ENCODE data around the gene NTMT1. TPM values are rescaled to one million over a fixed set of nuclear protein-coding genes. Genes with fewer than 3 reads are reported as not detected.

The NTMT1 gene
- total RNA-seq, 2 donors from 2014 or later = 39.6 to 49.1 TPM

DNA sequence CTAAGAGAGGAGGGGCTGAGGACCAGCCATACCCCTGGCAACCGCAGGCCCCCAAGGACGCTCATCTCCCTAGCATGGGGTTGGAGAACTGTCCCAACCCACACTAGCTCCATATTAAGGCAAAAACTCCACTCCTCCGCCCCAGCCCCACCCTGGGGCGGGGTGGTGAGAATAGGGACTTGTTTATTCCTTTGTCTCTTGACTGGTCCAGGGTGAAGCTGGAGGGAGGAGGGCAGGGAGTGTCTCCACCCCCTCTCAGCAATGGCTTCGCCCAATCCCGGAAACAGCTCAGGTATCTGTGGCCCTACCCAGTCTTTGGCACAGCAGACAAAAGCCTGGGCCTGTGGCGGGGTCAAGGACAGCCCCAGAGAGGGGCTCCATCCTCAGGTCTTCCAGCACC is 56.4 kb downstream of the NTMT1 start:
- H3K9me3 Mint-ChIP-seq = no peaks in the 10 kb centered on the region
- H3K27ac Mint-ChIP-seq = no peak overlapping the region
- no peaks in the 10 kb centered on the region for H3K27me3 Mint-ChIP-seq (ENCODE audit: insufficient read depth)
- H3K9ac ChIP-seq (ENCODE audit: extremely low read depth, low read length, poor library complexity, severe bottlenecking) = no peak overlapping the region
- H3K27ac ChIP-seq (ENCODE audit: low read depth, low read length) = no peak overlapping the region
- no peaks in the 10 kb centered on the region for H3K9me3 ChIP-seq (ENCODE audit: control insufficient read depth, low read length)
- 86 to 92% methylated on average over 1 to 7 of the region's 7 CpGs for WGBS, 2 experiments (ENCODE audit: insufficient coverage in 1 of 2, insufficient read length in 1 of 2)
- peak; percentile 45 for DNase-seq
- H3K27me3 ChIP-seq (ENCODE audit: control insufficient read depth, insufficient read depth, low read length, poor library complexity, severe bottlenecking) = no peaks in the 10 kb centered on the region
- H3K4me1 ChIP-seq (ENCODE audit: control insufficient read depth, insufficient read depth, low read length) = no peaks in the 10 kb centered on the region
- TF ChIP-seq, protein P1, sequence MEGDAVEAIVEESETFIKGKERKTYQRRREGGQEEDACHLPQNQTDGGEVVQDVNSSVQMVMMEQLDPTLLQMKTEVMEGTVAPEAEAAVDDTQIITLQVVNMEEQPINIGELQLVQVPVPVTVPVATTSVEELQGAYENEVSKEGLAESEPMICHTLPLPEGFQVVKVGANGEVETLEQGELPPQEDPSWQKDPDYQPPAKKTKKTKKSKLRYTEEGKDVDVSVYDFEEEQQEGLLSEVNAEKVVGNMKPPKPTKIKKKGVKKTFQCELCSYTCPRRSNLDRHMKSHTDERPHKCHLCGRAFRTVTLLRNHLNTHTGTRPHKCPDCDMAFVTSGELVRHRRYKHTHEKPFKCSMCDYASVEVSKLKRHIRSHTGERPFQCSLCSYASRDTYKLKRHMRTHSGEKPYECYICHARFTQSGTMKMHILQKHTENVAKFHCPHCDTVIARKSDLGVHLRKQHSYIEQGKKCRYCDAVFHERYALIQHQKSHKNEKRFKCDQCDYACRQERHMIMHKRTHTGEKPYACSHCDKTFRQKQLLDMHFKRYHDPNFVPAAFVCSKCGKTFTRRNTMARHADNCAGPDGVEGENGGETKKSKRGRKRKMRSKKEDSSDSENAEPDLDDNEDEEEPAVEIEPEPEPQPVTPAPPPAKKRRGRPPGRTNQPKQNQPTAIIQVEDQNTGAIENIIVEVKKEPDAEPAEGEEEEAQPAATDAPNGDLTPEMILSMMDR (conservative IDR thresholded peaks at IDR 0.05) = no peak
- H3K4me3 Mint-ChIP-seq = no peak overlapping the region
- H3K36me3 ChIP-seq (ENCODE audit: control insufficient read depth, insufficient read depth, low read length) = no peaks in the 10 kb centered on the region
- no peaks in the 10 kb centered on the region for H3K36me3 Mint-ChIP-seq (ENCODE audit: low read depth)
- no peaks in the 10 kb centered on the region for H3K4me1 Mint-ChIP-seq
- no peak overlapping the region for H3K4me3 ChIP-seq (ENCODE audit: low read length)

DNA sequence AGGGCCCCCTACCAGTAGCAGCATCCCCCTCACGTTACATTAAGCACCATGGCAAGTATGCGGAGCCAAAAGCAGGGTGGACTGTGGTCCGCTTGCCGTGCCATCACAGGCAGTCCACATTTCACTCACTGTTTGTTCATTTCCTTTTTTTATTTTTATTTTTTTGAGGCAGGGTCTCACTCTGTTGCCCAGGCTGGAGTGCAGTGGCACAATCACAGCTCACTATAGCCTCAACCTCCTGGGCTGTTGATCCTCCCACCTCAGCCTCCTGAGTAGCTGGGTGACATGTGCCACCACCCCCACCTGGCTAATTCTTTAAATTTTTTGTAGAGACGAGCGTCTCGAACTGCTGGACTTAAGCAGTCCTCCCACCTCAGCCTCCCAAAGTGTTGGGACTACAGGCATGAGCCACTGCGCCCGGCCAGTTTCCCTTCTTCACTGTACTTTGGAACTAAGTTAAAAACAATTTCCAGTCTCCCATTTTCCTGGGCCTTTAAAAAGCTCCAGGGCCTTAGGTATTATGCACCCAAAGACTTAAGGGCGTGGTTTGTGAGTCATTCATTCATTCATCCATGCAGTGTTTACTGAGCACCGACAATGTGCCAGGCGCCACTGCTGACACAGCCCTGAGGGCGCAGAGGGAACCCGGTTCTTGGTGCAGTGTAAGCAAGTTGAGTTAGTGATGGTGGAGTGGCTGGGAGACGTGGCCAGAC is 59.4 kb downstream of the NTMT1 start:
- no peaks in the 10 kb centered on the region for H3K4me1 ChIP-seq (ENCODE audit: control insufficient read depth, insufficient read depth, low read length)
- H3K27ac ChIP-seq (ENCODE audit: low read depth, low read length) = no peak overlapping the region
- H3K27me3 Mint-ChIP-seq (ENCODE audit: insufficient read depth) = no peaks in the 10 kb centered on the region
- no peaks in the 10 kb centered on the region for H3K4me1 Mint-ChIP-seq
- H3K27ac Mint-ChIP-seq = no peak overlapping the region
- no peak overlapping the region for H3K4me3 Mint-ChIP-seq
- no peaks in the 10 kb centered on the region for H3K36me3 ChIP-seq (ENCODE audit: control insufficient read depth, insufficient read depth, low read length)
- DNase-seq = no peak
- TF ChIP-seq, protein P1 (conservative IDR thresholded peaks at IDR 0.05) = no peak
- 88 to 93% methylated on average over 11 to 15 of the region's 15 CpGs for WGBS, 2 experiments (ENCODE audit: insufficient coverage in 1 of 2, insufficient read length in 1 of 2)
- no peaks in the 10 kb centered on the region for H3K36me3 Mint-ChIP-seq (ENCODE audit: low read depth)
- no peak overlapping the region for H3K4me3 ChIP-seq (ENCODE audit: low read length)
- no peak overlapping the region for H3K9ac ChIP-seq (ENCODE audit: extremely low read depth, low read length, poor library complexity, severe bottlenecking)
- H3K9me3 ChIP-seq (ENCODE audit: control insufficient read depth, low read length) = no peaks in the 10 kb centered on the region
- no peaks in the 10 kb centered on the region for H3K9me3 Mint-ChIP-seq
- H3K27me3 ChIP-seq (ENCODE audit: control insufficient read depth, insufficient read depth, low read length, poor library complexity, severe bottlenecking) = no peaks in the 10 kb centered on the region

Other genes starting within 250 kb of the NTMT1 start
- not detected for gene C9orf50, start 5.1 kb upstream of the NTMT1 start, total RNA-seq
- gene ASB6, start 16.0 kb downstream of the NTMT1 start, total RNA-seq = 10 to 100 TPM; 19.8 to 20.2 TPM
- gene PRRX2, start 39.5 kb downstream of the NTMT1 start, total RNA-seq = 1 to 10 TPM; 1.0 to 3.8 TPM
- under 1 TPM; 0.29 to 0.62 TPM for gene PTGES, start 126.9 kb downstream of the NTMT1 start, total RNA-seq
- gene TOR1B, start 177.0 kb downstream of the NTMT1 start, total RNA-seq = 10 to 100 TPM; 15.2 to 16.9 TPM
- 10 to 100 TPM; 48.4 to 49.9 TPM for gene TOR1A, start 198.0 kb downstream of the NTMT1 start, total RNA-seq
- gene C9orf78, start 209.1 kb downstream of the NTMT1 start, total RNA-seq = 10 to 100 TPM; 29.9 to 34.1 TPM
- 10 to 100 TPM; 24.4 to 25.8 TPM for gene USP20, start 209.3 kb downstream of the NTMT1 start, total RNA-seq